HUES6 (cell line): ENCODE data around the gene NAT8L.

ENCODE experiments used
- H3K27ac ChIP-seq: 2 replicates; pipeline ENCODE4 v1.7.0; 2013; ENCODE audit warnings: low read depth, mild to moderate bottlenecking, low read length, inconsistent platforms
- H3K27me3 ChIP-seq: 2 replicates; pipeline ENCODE4 v1.6.1; 2013; ENCODE audit warnings: low read length; ENCODE audit not compliant: control insufficient read depth, insufficient read depth
- H3K36me3 ChIP-seq: 2 replicates; pipeline ENCODE4 v1.6.1; 2013; ENCODE audit warnings: low read length; ENCODE audit not compliant: control insufficient read depth, insufficient read depth
- H3K4me1 ChIP-seq: 2 replicates; pipeline ENCODE4 v1.6.1; 2013; ENCODE audit warnings: low read length; ENCODE audit not compliant: control insufficient read depth, insufficient read depth
- H3K4me3 ChIP-seq: 2 replicates; pipeline ENCODE4 v1.5.1; 2013; ENCODE audit warnings: low read depth, low read length
- H3K9ac ChIP-seq: one replicate; pipeline ENCODE4 v1.6.1; 2013; ENCODE audit warnings: mild to moderate bottlenecking, low read length
- H3K9me3 ChIP-seq: 2 replicates; pipeline ENCODE4 v1.6.1; 2013; ENCODE audit warnings: low read depth, low read length; ENCODE audit not compliant: control insufficient read depth, insufficient read depth

NAT8L gene

DNA sequence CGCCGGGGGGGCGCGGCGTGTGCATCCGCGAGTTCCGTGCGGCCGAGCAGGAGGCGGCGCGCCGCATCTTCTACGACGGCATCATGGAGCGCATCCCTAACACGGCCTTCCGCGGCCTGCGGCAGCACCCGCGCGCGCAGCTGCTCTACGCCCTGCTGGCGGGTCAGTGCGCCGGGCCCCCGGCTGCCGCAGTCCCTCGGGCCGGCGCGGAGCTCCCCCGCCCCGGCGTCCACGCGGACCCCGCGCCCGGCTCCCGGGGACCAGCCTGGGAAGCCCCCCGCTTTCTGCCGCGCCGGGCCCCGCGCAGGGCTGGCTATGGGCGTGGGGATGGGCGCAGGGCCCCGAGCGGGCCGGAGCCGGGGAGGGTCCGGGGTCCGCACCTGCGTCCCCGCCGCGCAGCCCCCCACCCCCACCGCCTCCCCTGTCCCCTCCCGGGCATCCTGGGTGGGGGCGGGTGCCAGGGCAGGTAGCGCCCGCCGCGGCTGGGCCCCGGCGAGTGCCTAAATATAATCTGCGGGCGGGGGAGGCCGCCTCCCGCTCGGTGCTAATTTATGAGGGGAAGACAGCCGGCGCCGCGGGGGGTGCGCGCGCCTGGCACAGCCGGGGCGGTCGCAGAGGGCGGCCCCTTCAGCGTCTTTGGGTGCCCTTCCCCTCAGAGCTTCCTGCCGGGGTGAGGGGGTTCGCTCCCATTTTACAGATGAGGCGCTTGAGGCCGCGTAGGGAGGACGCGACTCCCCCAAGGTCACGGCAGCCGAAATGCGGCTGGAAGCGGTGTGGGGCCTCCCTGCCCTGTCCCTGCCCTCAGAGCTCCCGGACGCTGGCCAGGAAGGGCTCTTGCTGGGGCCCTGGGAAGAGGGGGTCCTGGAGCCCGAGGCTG is 837 bp downstream of the NAT8L start:
- Histone ChIP-seq H3K9me3 (no peaks in the 10 kb centered on the region), H3K4me3 (peak overlapping the region; percentile 56), H3K27ac (no peak overlapping the region), H3K27me3 (peaks cover 71% of the 10 kb centered on the region), H3K4me1 (peaks cover 4% of the 10 kb centered on the region; the same call in 1 of the 2 replicates), H3K9ac (no peak overlapping the region), H3K36me3 (peaks cover 3% of the 10 kb centered on the region)

DNA sequence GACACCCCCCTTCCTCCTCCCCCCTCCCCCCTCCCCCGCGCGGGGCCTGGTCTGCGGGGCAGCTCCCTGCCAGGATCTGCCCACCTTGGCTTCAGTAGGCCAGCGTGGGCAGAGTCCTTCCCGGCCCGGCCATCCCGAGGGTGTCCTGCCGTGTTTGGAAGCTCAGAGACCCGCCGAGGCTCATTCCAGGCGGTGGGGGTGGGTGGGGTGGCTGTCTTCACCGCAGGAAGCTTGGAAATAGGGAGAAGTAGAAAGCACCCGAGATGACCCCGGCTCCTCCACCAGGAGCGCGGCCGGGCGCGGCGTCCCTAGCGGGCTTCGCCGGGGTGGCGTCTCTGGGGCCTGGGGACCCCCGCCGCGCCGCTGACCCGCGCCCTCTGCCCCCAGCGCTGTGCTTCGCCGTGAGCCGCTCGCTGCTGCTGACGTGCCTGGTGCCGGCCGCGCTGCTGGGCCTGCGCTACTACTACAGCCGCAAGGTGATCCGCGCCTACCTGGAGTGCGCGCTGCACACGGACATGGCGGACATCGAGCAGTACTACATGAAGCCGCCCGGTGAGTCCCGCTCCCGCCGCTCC is 1.6 kb downstream of the NAT8L start:
- Histone ChIP-seq H3K36me3 (peaks cover 3% of the 10 kb centered on the region), H3K27ac (no peak overlapping the region), H3K4me1 (peaks cover 4% of the 10 kb centered on the region; the same call in 1 of the 2 replicates), H3K27me3 (peaks cover 65% of the 10 kb centered on the region), H3K9ac (peak overlapping the region; percentile 11), H3K9me3 (no peaks in the 10 kb centered on the region), H3K4me3 (peak overlapping the region; percentile 56)

DNA sequence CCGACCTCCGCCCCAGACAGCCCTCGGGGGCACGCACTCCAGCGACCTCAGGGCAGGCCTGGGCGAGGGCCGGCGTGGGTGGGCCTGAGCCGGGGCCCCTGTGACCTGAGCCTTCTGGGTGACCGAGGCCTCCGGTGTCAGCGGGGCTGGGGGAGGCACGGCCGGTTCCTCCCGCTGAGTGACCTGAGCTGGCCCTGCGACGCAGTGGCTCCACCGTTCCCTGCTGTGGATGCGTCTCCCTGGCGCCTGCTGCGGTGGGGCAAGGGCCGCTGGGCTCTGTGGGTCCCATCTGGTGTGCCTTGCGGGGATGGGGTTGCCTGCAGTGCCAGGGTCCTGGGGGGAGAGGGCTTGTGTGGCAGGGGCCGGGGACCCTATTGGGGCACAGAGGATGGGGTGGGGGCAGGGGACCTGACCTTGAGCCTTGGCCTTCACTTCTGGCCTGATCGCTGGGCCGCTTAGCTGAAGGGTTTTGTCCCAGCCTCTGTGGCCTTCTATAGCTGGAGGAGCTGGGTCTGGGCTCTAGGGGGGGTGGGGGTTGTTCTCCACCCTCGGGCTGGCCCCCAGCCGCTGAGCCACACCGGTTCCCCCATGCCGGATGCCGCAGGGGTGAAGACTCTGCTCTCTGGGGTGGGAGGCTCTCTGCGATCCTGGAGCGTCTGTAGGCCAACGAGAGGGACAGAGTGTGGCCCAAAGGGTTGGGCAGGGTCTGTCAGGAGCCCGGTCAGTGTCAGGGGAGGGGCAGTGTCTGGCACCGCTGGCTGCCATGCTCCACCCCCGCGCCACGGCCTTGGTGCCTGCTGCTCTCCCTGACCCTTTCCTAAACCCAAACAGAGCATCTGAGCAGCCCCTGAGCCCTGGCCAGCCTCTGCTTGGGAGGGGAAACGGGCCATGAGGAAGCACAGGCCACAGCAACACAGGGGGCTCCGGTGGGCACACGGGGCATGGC is 2.3 kb downstream of the NAT8L start:
- H3K36me3 ChIP-seq: peaks cover 3% of the 10 kb centered on the region
- no peak overlapping the region for H3K27ac ChIP-seq
- no peak overlapping the region for H3K9ac ChIP-seq
- H3K4me1 ChIP-seq: peaks cover 4% of the 10 kb centered on the region; the same call in 1 of the 2 replicates
- no peaks in the 10 kb centered on the region for H3K9me3 ChIP-seq
- H3K27me3 ChIP-seq: peaks cover 58% of the 10 kb centered on the region
- H3K4me3 ChIP-seq: peak overlapping the region; percentile 56

DNA sequence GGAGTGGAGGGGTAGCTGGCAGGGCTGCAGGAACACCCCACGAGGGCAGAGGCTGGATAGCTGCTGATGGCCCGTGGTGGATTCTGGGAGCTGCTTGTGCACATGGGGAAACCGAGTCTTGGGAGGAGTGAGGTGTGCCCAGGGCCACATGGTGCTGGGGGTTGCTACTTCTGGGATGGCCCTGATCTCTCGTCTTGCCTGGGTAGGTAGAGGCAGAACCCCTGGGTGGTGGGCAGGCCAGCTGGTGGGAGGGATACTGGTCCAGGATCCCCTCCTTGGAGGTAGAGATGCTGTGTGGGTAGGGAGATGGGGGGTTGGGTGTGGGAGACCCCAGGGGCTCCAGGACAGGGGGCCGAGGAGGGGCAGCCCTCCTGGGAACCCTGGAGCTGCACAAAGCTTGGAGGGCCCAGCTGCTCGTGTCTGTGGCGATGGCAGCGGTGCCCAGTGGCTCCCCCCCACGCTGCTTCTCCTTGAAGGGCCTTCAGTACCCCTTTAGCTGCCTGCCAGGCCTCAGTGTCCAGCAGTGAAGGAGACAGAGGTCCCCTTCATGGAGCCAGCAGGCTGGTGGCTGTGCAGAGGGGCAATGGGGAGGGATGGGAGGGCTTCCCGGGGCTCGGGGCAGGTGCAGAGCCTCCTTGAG is 3.2 kb downstream of the NAT8L start:
- H3K4me1 ChIP-seq: peaks cover 4% of the 10 kb centered on the region; the same call in 1 of the 2 replicates
- H3K9ac ChIP-seq: no peak overlapping the region
- no peak overlapping the region for H3K4me3 ChIP-seq
- H3K27ac ChIP-seq: no peak overlapping the region
- H3K36me3 ChIP-seq: peaks cover 3% of the 10 kb centered on the region
- H3K27me3 ChIP-seq: peaks cover 50% of the 10 kb centered on the region
- H3K9me3 ChIP-seq: no peaks in the 10 kb centered on the region

DNA sequence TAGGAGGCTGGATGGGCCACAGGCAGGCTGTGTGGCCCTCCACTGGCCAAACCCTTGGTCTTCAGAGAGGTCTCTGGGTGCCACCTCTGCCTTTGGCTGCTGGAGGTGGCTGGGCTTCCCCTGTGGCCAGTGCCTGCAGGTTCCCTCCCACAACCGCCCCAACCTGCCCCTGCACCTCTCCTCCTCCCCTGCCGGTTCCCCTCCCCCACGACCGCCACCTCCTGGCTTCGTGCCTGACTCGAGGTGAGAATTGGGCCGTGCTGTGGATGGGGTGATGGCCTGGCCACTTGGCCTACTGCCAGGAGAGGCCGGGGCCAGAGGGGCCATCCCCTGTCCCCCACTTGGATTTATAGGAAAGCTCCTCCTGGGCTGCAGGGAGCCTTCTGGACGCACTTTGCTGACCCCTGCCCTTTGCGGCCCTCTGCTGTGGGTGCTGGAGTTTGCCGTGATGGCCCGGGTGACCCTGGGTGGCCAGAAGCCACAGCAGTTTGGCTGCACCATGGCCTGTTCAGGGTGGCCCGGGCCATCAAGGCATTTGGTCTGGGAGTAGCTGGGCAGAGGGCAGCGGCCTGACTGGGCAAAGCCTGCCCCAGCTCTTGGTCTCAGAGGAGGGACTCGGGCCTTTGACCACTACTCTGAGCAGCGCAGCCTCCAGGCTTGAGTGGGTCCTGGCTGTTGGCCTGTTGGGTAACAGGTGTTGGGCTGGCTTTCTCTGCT is 3.8 kb downstream of the NAT8L start:
- Histone ChIP-seq H3K4me1 (peaks cover 4% of the 10 kb centered on the region; the same call in 1 of the 2 replicates), H3K4me3 (no peak overlapping the region), H3K27me3 (peaks cover 43% of the 10 kb centered on the region), H3K9me3 (no peaks in the 10 kb centered on the region), H3K9ac (no peak overlapping the region), H3K27ac (no peak overlapping the region), H3K36me3 (peaks cover 3% of the 10 kb centered on the region)

DNA sequence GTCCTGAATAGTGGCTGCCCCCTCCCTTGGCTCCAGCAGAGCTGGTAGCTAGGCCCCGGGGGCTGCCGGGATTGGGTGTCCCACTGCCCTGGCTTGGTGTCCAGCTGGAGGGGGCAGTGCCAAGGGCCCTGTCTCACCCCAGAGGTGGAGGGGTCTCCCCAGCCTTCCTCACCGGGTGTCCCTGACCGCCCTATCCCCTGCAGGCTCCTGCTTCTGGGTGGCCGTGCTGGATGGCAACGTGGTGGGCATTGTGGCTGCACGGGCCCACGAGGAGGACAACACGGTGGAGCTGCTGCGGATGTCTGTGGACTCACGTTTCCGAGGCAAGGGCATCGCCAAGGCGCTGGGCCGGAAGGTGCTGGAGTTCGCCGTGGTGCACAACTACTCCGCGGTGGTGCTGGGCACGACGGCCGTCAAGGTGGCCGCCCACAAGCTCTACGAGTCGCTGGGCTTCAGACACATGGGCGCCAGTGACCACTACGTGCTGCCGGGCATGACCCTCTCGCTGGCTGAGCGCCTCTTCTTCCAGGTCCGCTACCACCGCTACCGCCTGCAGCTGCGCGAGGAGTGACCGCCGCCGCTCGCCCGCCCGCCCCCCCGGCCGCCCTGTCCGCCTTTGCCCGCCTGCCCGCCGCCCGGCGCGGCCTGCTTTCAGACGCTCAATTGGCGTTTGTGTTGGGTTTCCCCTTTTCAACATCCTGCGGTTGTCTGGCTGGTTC is 4.6 kb downstream of the NAT8L start:
- H3K4me3 ChIP-seq: no peak overlapping the region
- no peak overlapping the region for H3K27ac ChIP-seq
- H3K36me3 ChIP-seq: peaks cover 3% of the 10 kb centered on the region
- H3K9me3 ChIP-seq: no peaks in the 10 kb centered on the region
- peaks cover 36% of the 10 kb centered on the region for H3K27me3 ChIP-seq
- peaks cover 4% of the 10 kb centered on the region; the same call in 1 of the 2 replicates for H3K4me1 ChIP-seq
- no peak overlapping the region for H3K9ac ChIP-seq

DNA sequence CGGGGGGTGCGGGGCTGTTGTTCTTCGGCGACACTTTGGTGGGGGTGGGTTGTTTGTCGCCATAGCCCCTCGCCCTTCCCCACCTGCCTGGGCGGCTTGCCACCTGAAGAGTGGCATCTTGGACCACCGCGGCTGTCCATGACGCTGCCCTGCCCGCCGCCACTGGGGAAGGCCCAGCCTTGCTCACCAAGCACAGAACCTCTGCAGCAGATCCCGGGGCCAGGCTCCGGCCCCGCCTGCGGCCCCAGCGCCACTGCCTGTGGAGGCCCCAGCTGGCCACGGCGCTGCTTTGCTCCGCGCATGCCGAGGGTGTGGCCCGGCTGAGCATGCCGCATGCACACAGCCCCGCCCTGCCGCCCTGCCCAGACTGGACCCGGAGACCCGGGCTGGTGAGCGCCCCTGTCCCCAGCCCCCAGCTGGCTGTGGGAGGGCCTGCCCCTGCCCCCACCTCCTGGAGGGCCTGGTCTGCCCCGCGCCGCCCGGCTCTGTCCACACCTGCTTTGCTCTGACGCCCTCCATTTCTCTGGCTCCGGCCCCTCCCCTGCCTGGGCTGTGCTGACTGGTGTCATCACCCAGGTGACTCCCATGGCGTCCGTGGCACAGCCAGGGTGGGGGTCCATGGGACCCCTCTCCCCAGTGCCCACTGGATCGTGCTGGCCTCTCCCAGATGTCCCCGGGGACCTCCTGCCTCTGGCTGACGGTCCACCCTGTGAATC is 5.3 kb downstream of the NAT8L start:
- Histone ChIP-seq H3K4me1 (peaks cover 4% of the 10 kb centered on the region; the same call in 1 of the 2 replicates), H3K4me3 (no peak overlapping the region), H3K27ac (no peak overlapping the region), H3K9ac (no peak overlapping the region), H3K9me3 (no peaks in the 10 kb centered on the region), H3K27me3 (peaks cover 35% of the 10 kb centered on the region), H3K36me3 (peaks cover 3% of the 10 kb centered on the region)

DNA sequence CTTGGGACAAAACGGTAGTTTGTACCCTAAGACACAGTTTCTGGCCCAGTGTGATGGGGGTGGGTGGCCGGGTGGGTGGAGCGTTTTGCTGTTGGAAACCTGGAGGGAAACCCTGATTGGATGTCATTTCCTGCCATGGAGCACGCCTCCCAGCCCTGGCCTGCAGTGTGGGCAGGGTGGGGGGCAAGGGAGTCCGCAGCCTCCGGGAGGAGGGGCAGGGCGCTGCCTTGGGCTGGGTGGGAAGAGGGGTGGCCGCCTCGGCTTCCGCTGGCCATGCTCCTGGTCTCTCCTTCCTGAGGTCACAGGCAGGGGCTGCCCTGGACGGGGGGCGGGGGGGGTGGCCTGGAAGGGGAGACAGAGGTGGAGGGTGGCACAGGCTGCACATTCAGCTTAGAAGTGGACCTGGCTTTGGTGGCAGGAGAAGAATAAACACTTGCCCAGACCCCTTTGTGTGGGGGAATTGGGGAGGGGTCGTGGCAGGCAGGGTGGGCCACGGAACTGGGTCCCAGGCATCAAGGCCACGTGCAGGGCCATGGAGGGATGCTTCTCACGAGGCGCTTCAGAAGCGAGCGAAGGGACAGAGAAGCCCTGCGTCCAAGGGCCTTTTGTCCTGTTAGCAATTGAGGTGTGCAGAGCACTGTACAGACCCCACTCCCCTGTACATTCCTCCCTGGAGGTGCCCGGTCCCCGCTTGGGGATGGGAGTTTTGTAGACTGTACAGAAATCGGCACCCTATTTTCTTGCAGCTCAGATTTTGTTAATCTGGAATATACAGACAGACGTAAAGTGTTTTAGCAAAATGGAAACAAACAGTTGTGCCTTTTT is 6.2 kb downstream of the NAT8L start:
- Histone ChIP-seq H3K9ac (no peak overlapping the region), H3K36me3 (peaks cover 3% of the 10 kb centered on the region), H3K9me3 (no peaks in the 10 kb centered on the region), H3K4me3 (no peak overlapping the region), H3K4me1 (peaks cover 4% of the 10 kb centered on the region; the same call in 1 of the 2 replicates), H3K27ac (no peak overlapping the region), H3K27me3 (peaks cover 28% of the 10 kb centered on the region)
